Measurements from ENCODE around the gene HIGD1A. TPM values are rescaled to one million over a fixed set of nuclear protein-coding genes. Genes with fewer than 3 reads are reported as not detected.

Gene HIGD1A
- total and polyA plus RNA-seq, 10 of the 15 experiments (the other 5 are each of a cell fraction or from before 2014, with no cell fraction given), result 73.9 to 487 (median 175) TPM

GRCh38 chr3:42827654-42828053 lies 23.4 kb upstream of the HIGD1A start (continued):
- TF ChIP-seq HDAC2 (IDR thresholded peaks at IDR 0.05) (no peak), SMAD5 (IDR thresholded peaks at IDR 0.05; ENCODE audit: low read depth) (no peak), TCF7 (IDR thresholded peaks at IDR 0.05; ENCODE audit: borderline replicate concordance) (no peak), BHLHE40 (IDR thresholded peaks at IDR 0.05; ENCODE audit: borderline replicate concordance in 1 of 2, low read depth in 2 of 2, low read length in 1 of 2) (no peak), PAX8 (IDR thresholded peaks at IDR 0.05) (no peak)

GRCh38 chr3:42827023-42827422 lies 22.7 kb upstream of the HIGD1A start:
- H3K4me3 ChIP-seq, result no peak overlapping the region
- no peaks in the 10 kb centered on the region for H4K20me1 ChIP-seq (ENCODE audit: control insufficient read depth, insufficient read depth)
- no peak overlapping the region for H2AFZ ChIP-seq (ENCODE audit: control insufficient read depth, low read depth, low read length)
- in situ Hi-C loops (cut with MboI), result no loop called here
- BruUV-seq (replicated peaks), result no TSS peak
- ChIA-PET RAD21 (ENCODE audit: unreplicated experiment) (no interaction called here), SMC1A (ENCODE audit: uncharacterized antibody, unreplicated experiment) (no interaction called here), CTCF (no interaction called here), POLR2A (no interaction called here)
- H3K9ac ChIP-seq (ENCODE audit: control insufficient read depth, insufficient read depth, low read length), result no peak overlapping the region
- no peak overlapping the region for H3K27ac ChIP-seq (ENCODE audit: control insufficient read depth, insufficient read depth)
- H3K4me2 ChIP-seq (ENCODE audit: control insufficient read depth, insufficient read depth), result no peak overlapping the region
- DNase-seq (ENCODE audit: low read depth, low spot score) (no peak), FAIRE-seq (no peak), ATAC-seq (no peak)
- H3K9me3 ChIP-seq (replicated peaks; ENCODE audit: control insufficient read depth, insufficient read depth, low read length), result no peaks in the 10 kb centered on the region
- H3K36me3 ChIP-seq (ENCODE audit: control insufficient read depth in 2 of 2, insufficient read depth in 2 of 2, low read length in 1 of 2), result no peaks in the 10 kb centered on the region
- intact Hi-C loops (cut with micrococcal nuclease; ENCODE audit: unreplicated experiment), result no loop called here
- no peaks in the 10 kb centered on the region for H3K4me1 ChIP-seq (ENCODE audit: control insufficient read depth, insufficient read depth, low read length)
- H3K79me2 ChIP-seq (ENCODE audit: control insufficient read depth, insufficient read depth, low read length), result no peaks in the 10 kb centered on the region
- H3K27me3 ChIP-seq (replicated peaks in 1 of 2; ENCODE audit: control insufficient read depth in 2 of 2, insufficient read depth in 2 of 2, low read length in 1 of 2), result no peaks in the 10 kb centered on the region
- no peak for TF ChIP-seq FOXM1 (IDR thresholded peaks at IDR 0.05; ENCODE audit: low read depth, low read length)
- TF ChIP-seq PAX8 (IDR thresholded peaks at IDR 0.05), result no peak
- no peak for TF ChIP-seq MXI1 (IDR thresholded peaks at IDR 0.05; ENCODE audit: low read depth, low read length)
- no peak for TF ChIP-seq USF1 (IDR thresholded peaks at IDR 0.05; ENCODE audit: borderline replicate concordance, extremely low read length, insufficient read depth, low read depth, low read length)
- TF ChIP-seq ZNF592 (IDR thresholded peaks at IDR 0.05), result no peak
- TF ChIP-seq IRF3 (IDR thresholded peaks at IDR 0.05), result no peak
- TF ChIP-seq ZZZ3 (IDR thresholded peaks at IDR 0.05; ENCODE audit: control insufficient read depth, insufficient read length, low read depth), result no peak
- no peak for TF ChIP-seq ZNF622 (IDR thresholded peaks at IDR 0.05)
- no peak for TF ChIP-seq MAX (IDR thresholded peaks at IDR 0.05; ENCODE audit: low read depth, low read length)
- no peak for TF ChIP-seq CHD4 (IDR thresholded peaks at IDR 0.05)
- no peak for TF ChIP-seq PBX3 (IDR thresholded peaks at IDR 0.05; ENCODE audit: insufficient replicate concordance, low read depth, low read length)
- no peak for TF ChIP-seq SMARCA5 (IDR thresholded peaks at IDR 0.05)
- TF ChIP-seq NRF1 (conservative IDR thresholded peaks at IDR 0.05; ENCODE audit: low read depth, low read length), result no peak
- TF ChIP-seq JUND (IDR thresholded peaks at IDR 0.05; ENCODE audit: low read depth, low read length), result no peak

Data from GM12878 (cell line).